ENCODE results near the gene SERGEF.

The SERGEF gene

GRCh38 chr11:17775507-17776211 is 237.2 kb downstream of the SERGEF start:
- Histone ChIP-seq H3K4me1 (ENCODE audit: insufficient read depth, insufficient read length) (no peaks in the 10 kb centered on the region), H3K36me3 (ENCODE audit: insufficient read depth, insufficient read length, low read length) (no peaks in the 10 kb centered on the region), H3K27me3 (ENCODE audit: insufficient read depth, insufficient read length) (no peaks in the 10 kb centered on the region), H3K9me3 (ENCODE audit: insufficient read depth, low read length) (no peaks in the 10 kb centered on the region), H3K9ac (ENCODE audit: insufficient read length, low read depth) (no peak overlapping the region), H3K4me3 (ENCODE audit: insufficient read length, low read depth) (no peak overlapping the region)
- DNase-seq (ENCODE audit: low read depth, low spot score) = no peak
- no peak for TF ChIP-seq ZNF274 (IDR thresholded peaks at IDR 0.05; ENCODE audit: low read depth, low read length)
- TF ChIP-seq SUZ12 (IDR thresholded peaks at IDR 0.05; ENCODE audit: extremely low read depth, insufficient read depth, insufficient read length) = no peak
- no peak for TF ChIP-seq YY1 (IDR thresholded peaks at IDR 0.05; ENCODE audit: insufficient read depth, insufficient read length)

- H3K9me3 ChIP-seq (ENCODE audit: insufficient read depth, low read length) = no peaks in the 10 kb centered on the region
- peaks cover 3% of the 10 kb centered on the region for H3K4me1 ChIP-seq (ENCODE audit: insufficient read depth, insufficient read length)
- H3K9ac ChIP-seq (ENCODE audit: insufficient read length, low read depth) = no peak overlapping the region
- no peaks in the 10 kb centered on the region for H3K27me3 ChIP-seq (ENCODE audit: insufficient read depth, insufficient read length)
- no peak overlapping the region for H3K4me3 ChIP-seq (ENCODE audit: insufficient read length, low read depth)
- TF ChIP-seq SUZ12 (IDR thresholded peaks at IDR 0.05; ENCODE audit: extremely low read depth, insufficient read depth, insufficient read length) = no peak
- TF ChIP-seq YY1 (IDR thresholded peaks at IDR 0.05; ENCODE audit: insufficient read depth, insufficient read length) = no peak
- TF ChIP-seq ZNF274 (IDR thresholded peaks at IDR 0.05; ENCODE audit: low read depth, low read length) = no peak
- no peaks in the 10 kb centered on the region for H3K36me3 ChIP-seq (ENCODE audit: insufficient read depth, insufficient read length, low read length)
- no peak for DNase-seq (ENCODE audit: low read depth, low spot score)
Observed at GRCh38 chr11:17775035-17775348, 237.9 kb downstream of the SERGEF start.

- no peak overlapping the region for H3K4me3 ChIP-seq (ENCODE audit: insufficient read length, low read depth)
- no peak for DNase-seq (ENCODE audit: low read depth, low spot score)
Observed at GRCh38 chr11:17774232-17775034, 238.4 kb downstream of the SERGEF start.

GRCh38 chr11:17773674-17774073 is 239.2 kb downstream of the SERGEF start:
- no peaks in the 10 kb centered on the region for H3K27me3 ChIP-seq (ENCODE audit: insufficient read depth, insufficient read length)
- H3K9ac ChIP-seq (ENCODE audit: insufficient read length, low read depth) = no peak overlapping the region
- H3K9me3 ChIP-seq (ENCODE audit: insufficient read depth, low read length) = no peaks in the 10 kb centered on the region
- H3K36me3 ChIP-seq (ENCODE audit: insufficient read depth, insufficient read length, low read length) = no peaks in the 10 kb centered on the region
- no peak overlapping the region for H3K4me3 ChIP-seq (ENCODE audit: insufficient read length, low read depth)
- TF ChIP-seq YY1 (IDR thresholded peaks at IDR 0.05; ENCODE audit: insufficient read depth, insufficient read length) = no peak
- TF ChIP-seq SUZ12 (IDR thresholded peaks at IDR 0.05; ENCODE audit: extremely low read depth, insufficient read depth, insufficient read length) = no peak
- TF ChIP-seq ZNF274 (IDR thresholded peaks at IDR 0.05; ENCODE audit: low read depth, low read length) = no peak
- H3K4me1 ChIP-seq (ENCODE audit: insufficient read depth, insufficient read length) = peaks cover 5% of the 10 kb centered on the region
- DNase-seq (ENCODE audit: low read depth, low spot score) = no peak

More at GRCh38 chr11:17774232-17775034, 238.4 kb downstream of the SERGEF start:
- Histone ChIP-seq H3K4me1 (ENCODE audit: insufficient read depth, insufficient read length) (peaks cover 5% of the 10 kb centered on the region), H3K9ac (ENCODE audit: insufficient read length, low read depth) (no peak overlapping the region), H3K27me3 (ENCODE audit: insufficient read depth, insufficient read length) (no peaks in the 10 kb centered on the region), H3K36me3 (ENCODE audit: insufficient read depth, insufficient read length, low read length) (no peaks in the 10 kb centered on the region), H3K9me3 (ENCODE audit: insufficient read depth, low read length) (no peaks in the 10 kb centered on the region)
- TF ChIP-seq SUZ12 (IDR thresholded peaks at IDR 0.05; ENCODE audit: extremely low read depth, insufficient read depth, insufficient read length) (no peak), YY1 (IDR thresholded peaks at IDR 0.05; ENCODE audit: insufficient read depth, insufficient read length) (no peak), ZNF274 (IDR thresholded peaks at IDR 0.05; ENCODE audit: low read depth, low read length) (no peak)

- Histone ChIP-seq H3K27me3 (ENCODE audit: insufficient read depth, insufficient read length) (no peaks in the 10 kb centered on the region), H3K4me1 (ENCODE audit: insufficient read depth, insufficient read length) (peaks cover 5% of the 10 kb centered on the region), H3K4me3 (ENCODE audit: insufficient read length, low read depth) (no peak overlapping the region), H3K9me3 (ENCODE audit: insufficient read depth, low read length) (no peaks in the 10 kb centered on the region), H3K9ac (ENCODE audit: insufficient read length, low read depth) (no peak overlapping the region), H3K36me3 (ENCODE audit: insufficient read depth, insufficient read length, low read length) (no peaks in the 10 kb centered on the region)
- TF ChIP-seq SUZ12 (IDR thresholded peaks at IDR 0.05; ENCODE audit: extremely low read depth, insufficient read depth, insufficient read length) = no peak
- TF ChIP-seq YY1 (IDR thresholded peaks at IDR 0.05; ENCODE audit: insufficient read depth, insufficient read length) = no peak
- TF ChIP-seq ZNF274 (IDR thresholded peaks at IDR 0.05; ENCODE audit: low read depth, low read length) = no peak
- no peak for DNase-seq (ENCODE audit: low read depth, low spot score)
Observed at GRCh38 chr11:17772704-17773600, 239.9 kb downstream of the SERGEF start.

- H3K4me1 ChIP-seq (ENCODE audit: insufficient read depth, insufficient read length) = peaks cover 5% of the 10 kb centered on the region
- H3K27me3 ChIP-seq (ENCODE audit: insufficient read depth, insufficient read length) = no peaks in the 10 kb centered on the region
- H3K9ac ChIP-seq (ENCODE audit: insufficient read length, low read depth) = no peak overlapping the region
- H3K9me3 ChIP-seq (ENCODE audit: insufficient read depth, low read length) = no peaks in the 10 kb centered on the region
- TF ChIP-seq SUZ12 (IDR thresholded peaks at IDR 0.05; ENCODE audit: extremely low read depth, insufficient read depth, insufficient read length) (no peak), ZNF274 (IDR thresholded peaks at IDR 0.05; ENCODE audit: low read depth, low read length) (no peak)
- no peak overlapping the region for H3K4me3 ChIP-seq (ENCODE audit: insufficient read length, low read depth)
- H3K36me3 ChIP-seq (ENCODE audit: insufficient read depth, insufficient read length, low read length) = no peaks in the 10 kb centered on the region
- DNase-seq (ENCODE audit: low read depth, low spot score) = no peak
Observed at GRCh38 chr11:17771841-17772401, 240.9 kb downstream of the SERGEF start.

Measured in NT2/D1 (cell line).